GM12878 (cell line): ENCODE data around the gene TMEM44. TPM values are rescaled to one million over a fixed set of nuclear protein-coding genes. Genes with fewer than 3 reads are reported as not detected.

Experiments used
- ATAC-seq: fragments of 200-7000 bp; cut with Tn5 transposase; 3 replicates; pipeline ENCODE4 v1.9.1; 2020; ENCODE audit warnings: mild to moderate bottlenecking, moderate library complexity
- BruUV-seq: library from RNA; stranded (reverse); fragments of 400-500 nt; replicated peaks from 2 replicates; lab custom pipeline; 2021; lab: Mats Ljungman, UMichigan
- CTCF ChIA-PET: fragments of 300-600 bp; sonication (Branson Sonifier 250); formaldehyde crosslinking; extraction: SDS; loops from one replicate; lab custom pipeline; 2021; ENCODE audit warnings: inconsistent platforms; lab: Yijun Ruan, JAX
- POLR2A ChIA-PET: fragments of 350-600 bp; formaldehyde crosslinking; extraction: SDS; loops from one replicate; lab custom pipeline; 2021; ENCODE audit warnings: inconsistent platforms; lab: Charles Lee
- RAD21 ChIA-PET: fragments of 300-600 bp; sonication (Branson Sonifier 250); formaldehyde crosslinking; loops from one replicate; lab custom pipeline; 2023; ENCODE audit warnings: antibody characterized with exemption; ENCODE audit not compliant: unreplicated experiment; lab: Charles Lee
- SMC1A ChIA-PET: fragments of 300-600 bp; sonication (Branson Sonifier 250); formaldehyde crosslinking; loops from one replicate; lab custom pipeline; 2023; ENCODE audit not compliant: unreplicated experiment, uncharacterized antibody; lab: Charles Lee
- DNase-seq: peaks from one replicate; pipeline ENCODE4 v3.0.0-alpha.2; 2011; ENCODE audit warnings: low read depth, low spot score
- FAIRE-seq: peaks from 3 replicates; lab custom pipeline; 2011; peaks lifted over from hg19 to GRCh38; lab: Jason Lieb, UNC
- H2AFZ ChIP-seq: 2 replicates; pipeline ENCODE4 v1.6.0; 2011; ENCODE audit warnings: low read depth, low read length, control low read depth; ENCODE audit not compliant: control insufficient read depth
- H3K27ac ChIP-seq: 2 replicates; pipeline ENCODE4 v1.5.1; 2011; ENCODE audit warnings: control low read depth; ENCODE audit not compliant: control insufficient read depth, insufficient read depth
- H3K27me3 ChIP-seq, 2 experiments: replicated peaks in 1 of 2; 2 replicates each; pipeline versions ENCODE4 v1.6.0 to v1.6.1; 2011; ENCODE audit warnings: low read length in 1 of 2; ENCODE audit not compliant: control insufficient read depth in 2 of 2, insufficient read depth in 2 of 2
- H3K36me3 ChIP-seq, 2 experiments: 2 replicates each; pipeline ENCODE4 v1.5.1; 2011; ENCODE audit warnings: low read length in 1 of 2; ENCODE audit not compliant: control insufficient read depth in 2 of 2, insufficient read depth in 2 of 2
- H3K4me1 ChIP-seq: 2 replicates; pipeline ENCODE4 v1.6.1; 2011; ENCODE audit warnings: mild to moderate bottlenecking, low read length, moderate library complexity, mixed read lengths; ENCODE audit not compliant: control insufficient read depth, insufficient read depth
- H3K4me2 ChIP-seq: 2 replicates; pipeline ENCODE4 v1.6.0; 2011; ENCODE audit warnings: control low read depth; ENCODE audit not compliant: control insufficient read depth, insufficient read depth
- H3K4me3 ChIP-seq: fragments of 200-600 bp; sonication (generic); 2 replicates; pipeline ENCODE4 v1.5.1; 2016
- H3K79me2 ChIP-seq: 2 replicates; pipeline ENCODE4 v1.6.0; 2011; ENCODE audit warnings: low read length; ENCODE audit not compliant: control insufficient read depth, insufficient read depth
- H3K9ac ChIP-seq: 2 replicates; pipeline ENCODE4 v1.8.0; 2011; ENCODE audit warnings: low read length, control low read depth, mixed read lengths; ENCODE audit not compliant: control insufficient read depth, insufficient read depth
- H3K9me3 ChIP-seq: replicated peaks from 3 replicates; pipeline ENCODE4 v1.5.1; 2011; ENCODE audit warnings: mild to moderate bottlenecking, low read length; ENCODE audit not compliant: control insufficient read depth, insufficient read depth
- H4K20me1 ChIP-seq: 2 replicates; pipeline ENCODE4 v1.6.0; 2011; ENCODE audit not compliant: control insufficient read depth, insufficient read depth
- ESRRA ChIP-seq: IDR thresholded peaks from 2 replicates; pipeline ENCODE4 v1.6.1; 2012; ENCODE audit warnings: mild to moderate bottlenecking, low read length, improper control_type of control experiment
- IRF3 ChIP-seq: fragments of 450-650 bp; IDR thresholded peaks from 2 replicates; pipeline ENCODE4 v1.6.1; 2014; ENCODE audit warnings: mild to moderate bottlenecking
- JUNB ChIP-seq: IDR thresholded peaks from 2 replicates; pipeline ENCODE4 v1.6.1; 2016; ENCODE audit warnings: antibody characterized with exemption, mild to moderate bottlenecking
- JUND ChIP-seq: IDR thresholded peaks from 2 replicates; pipeline ENCODE4 v1.6.1; 2012; ENCODE audit warnings: low read depth, mild to moderate bottlenecking, low read length, improper control_type of control experiment, moderate library complexity
- NBN ChIP-seq: fragments of 450-650 bp; IDR thresholded peaks from 2 replicates; pipeline ENCODE4 v1.6.1; 2016
- NFXL1 ChIP-seq: fragments of 450-650 bp; IDR thresholded peaks from 2 replicates; pipeline ENCODE4 v1.6.1; 2017; ENCODE audit warnings: antibody characterized with exemption, mild to moderate bottlenecking, borderline replicate concordance
- NFYA ChIP-seq: IDR thresholded peaks from 2 replicates; pipeline ENCODE4 v1.6.1; 2011; ENCODE audit warnings: low read depth, mild to moderate bottlenecking, low read length, improper control_type of control experiment, borderline replicate concordance
- NFYB ChIP-seq: IDR thresholded peaks from 2 replicates; pipeline ENCODE4 v1.6.1; 2011; ENCODE audit warnings: low read depth, mild to moderate bottlenecking, low read length, improper control_type of control experiment, moderate library complexity; ENCODE audit not compliant: insufficient read depth
- SMAD1 ChIP-seq: fragments of 450-650 bp; IDR thresholded peaks from 2 replicates; pipeline ENCODE4 v1.6.1; 2018; ENCODE audit warnings: mild to moderate bottlenecking, low read depth; ENCODE audit not compliant: partially characterized antibody
- SMAD5 ChIP-seq: IDR thresholded peaks from 2 replicates; pipeline ENCODE4 v1.6.1; 2016; ENCODE audit warnings: antibody characterized with exemption, low read depth
- SMC3 ChIP-seq: IDR thresholded peaks from 2 replicates; pipeline ENCODE4 v1.6.1; 2011; ENCODE audit warnings: low read length, improper control_type of control experiment, borderline replicate concordance
- SPI1 ChIP-seq: IDR thresholded peaks from 2 replicates; pipeline ENCODE4 v1.6.1; 2011; ENCODE audit warnings: low read depth, mild to moderate bottlenecking, low read length, moderate library complexity, borderline replicate concordance; ENCODE audit not compliant: insufficient read depth
- WGBS: methylation state at CpG from one replicate; pipeline ENCODE4 v1.1.6; 2016; ENCODE audit warnings: low lambda C conversion rate; ENCODE audit not compliant: insufficient replicate concordance, insufficient coverage; ENCODE audit errors: missing lambda C conversion rate; 5-methylcytosine and 5-hydroxymethylcytosine counted together
- in situ Hi-C: fragments of 300-500 bp; cut with MboI; formaldehyde crosslinking; loops from 9 replicates; pipeline ENCODE4 v1.14.3; 2018; ENCODE audit warnings: mixed read lengths
- intact Hi-C: fragments of 100-400 bp; cut with micrococcal nuclease; formaldehyde crosslinking; loops from one replicate; pipeline ENCODE4 v1.14.2; 2022; ENCODE audit not compliant: unreplicated experiment
- polyA plus RNA-seq, 11 experiments: library from polyadenylated mRNA; depleted of rRNA in 4 of 11; unstranded in 6 of 11; stranded (reverse) in 5 of 11; fragments of >200 nt; fragmentation: Nextera tagmentation in 4 of 11; fragmentation: Illumina TruSeq in 1 of 11; extraction: Ambion mirVana in 4 of 11; extraction: Trizol in 1 of 11; gene quantifications; 1 replicate in 1 of 11; 2 replicates in 10 of 11; pipeline versions ENCODE4 v1.2.1 to v1.2.3, GENCODE V29; 2011 to 2016; ENCODE audit warnings: inconsistent platforms in 2 of 11, missing spikeins in 2 of 11, low read depth in 1 of 11
- total RNA-seq, 4 experiments: library from RNA; depleted of rRNA in 3 of 4; stranded (reverse); fragments of >200 nt in 3 of 4; fragmentation: Illumina TruSeq in 1 of 4; extraction: Trizol in 1 of 4; gene quantifications; 2 replicates each; pipeline versions ENCODE4 v1.2.1 to v1.2.3, GENCODE V29; 2013 to 2021
- TF ChIP-seq, protein P1 (sequence below): fragments of 150-350 bp; IDR thresholded peaks from 2 replicates; pipeline ENCODE4 v1.6.1; 2014; ENCODE audit warnings: mild to moderate bottlenecking, low read depth, low read length
- TF ChIP-seq, protein P2 (sequence below): fragments of 450-650 bp; IDR thresholded peaks from 2 replicates; pipeline ENCODE4 v1.6.1; 2017; ENCODE audit warnings: low read depth, mild to moderate bottlenecking, moderate library complexity
- TF ChIP-seq, protein P3 (sequence below): IDR thresholded peaks from 2 replicates; pipeline ENCODE4 v1.6.1; 2011; ENCODE audit warnings: borderline replicate concordance, low read depth, mild to moderate bottlenecking, moderate library complexity, mixed read lengths, low read length; ENCODE audit not compliant: insufficient read depth; ENCODE audit errors: extremely low read length

TMEM44 gene
- total and polyA plus RNA-seq, 10 of the 15 experiments (the other 5 are each of a cell fraction or from before 2014, with no cell fraction given): 0.57 to 8.3 (median 3.6) TPM

DNA sequence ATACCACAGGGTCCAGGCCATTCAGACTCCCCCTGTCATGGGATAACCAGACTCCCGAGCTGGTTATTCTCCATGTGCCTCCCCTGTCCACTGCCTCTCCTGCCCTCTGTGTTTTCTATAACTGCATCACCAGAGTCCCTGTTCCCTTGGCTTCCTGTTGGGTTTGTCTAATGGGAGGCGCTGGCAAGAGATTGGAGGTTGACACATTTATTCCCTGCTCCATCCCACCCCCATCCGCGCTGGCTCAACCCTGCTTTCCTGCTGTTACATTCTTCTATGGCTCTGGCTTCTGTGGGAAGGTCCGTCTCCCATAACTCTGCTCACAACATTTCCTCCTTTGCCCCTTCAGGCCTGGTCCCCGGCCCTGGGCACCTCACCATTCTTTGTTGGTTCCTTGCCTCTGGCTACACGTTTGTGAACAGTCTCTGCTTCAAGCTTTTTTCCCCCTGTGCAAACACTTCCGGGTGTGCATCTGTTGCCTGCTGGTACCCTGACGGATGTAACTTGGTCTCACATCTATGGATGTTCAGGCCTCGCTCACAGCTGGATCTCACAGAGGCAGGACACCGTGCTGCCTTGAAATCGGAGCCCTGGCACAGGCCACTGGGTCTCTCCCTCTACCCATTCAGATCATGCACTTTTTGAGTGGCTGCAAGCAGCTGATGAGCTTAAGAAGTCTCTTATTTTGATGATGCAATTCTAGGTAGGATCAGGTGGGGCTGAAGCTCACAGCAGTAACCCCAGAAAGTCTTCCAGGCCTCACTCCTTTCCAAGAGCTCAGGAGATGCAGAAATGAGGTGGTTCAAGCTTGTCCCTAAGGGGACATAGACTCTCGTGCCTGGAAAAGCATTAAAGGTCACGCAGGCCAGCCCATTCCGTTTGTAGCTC lies 77.8 kb downstream of the TMEM44 start:
- intact Hi-C loops: no loop called here
- no peak for TF ChIP-seq IRF3
- TF ChIP-seq, protein P1, sequence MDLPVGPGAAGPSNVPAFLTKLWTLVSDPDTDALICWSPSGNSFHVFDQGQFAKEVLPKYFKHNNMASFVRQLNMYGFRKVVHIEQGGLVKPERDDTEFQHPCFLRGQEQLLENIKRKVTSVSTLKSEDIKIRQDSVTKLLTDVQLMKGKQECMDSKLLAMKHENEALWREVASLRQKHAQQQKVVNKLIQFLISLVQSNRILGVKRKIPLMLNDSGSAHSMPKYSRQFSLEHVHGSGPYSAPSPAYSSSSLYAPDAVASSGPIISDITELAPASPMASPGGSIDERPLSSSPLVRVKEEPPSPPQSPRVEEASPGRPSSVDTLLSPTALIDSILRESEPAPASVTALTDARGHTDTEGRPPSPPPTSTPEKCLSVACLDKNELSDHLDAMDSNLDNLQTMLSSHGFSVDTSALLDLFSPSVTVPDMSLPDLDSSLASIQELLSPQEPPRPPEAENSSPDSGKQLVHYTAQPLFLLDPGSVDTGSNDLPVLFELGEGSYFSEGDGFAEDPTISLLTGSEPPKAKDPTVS: no peak
- TF ChIP-seq SMAD5: no peak
- TF ChIP-seq SPI1: no peak
- TF ChIP-seq NFYB: no peak
- no peak for TF ChIP-seq JUNB
- no peak for TF ChIP-seq SMAD1
- no peak for TF ChIP-seq JUND
- no peak for TF ChIP-seq SMC3
- TF ChIP-seq, protein P2, sequence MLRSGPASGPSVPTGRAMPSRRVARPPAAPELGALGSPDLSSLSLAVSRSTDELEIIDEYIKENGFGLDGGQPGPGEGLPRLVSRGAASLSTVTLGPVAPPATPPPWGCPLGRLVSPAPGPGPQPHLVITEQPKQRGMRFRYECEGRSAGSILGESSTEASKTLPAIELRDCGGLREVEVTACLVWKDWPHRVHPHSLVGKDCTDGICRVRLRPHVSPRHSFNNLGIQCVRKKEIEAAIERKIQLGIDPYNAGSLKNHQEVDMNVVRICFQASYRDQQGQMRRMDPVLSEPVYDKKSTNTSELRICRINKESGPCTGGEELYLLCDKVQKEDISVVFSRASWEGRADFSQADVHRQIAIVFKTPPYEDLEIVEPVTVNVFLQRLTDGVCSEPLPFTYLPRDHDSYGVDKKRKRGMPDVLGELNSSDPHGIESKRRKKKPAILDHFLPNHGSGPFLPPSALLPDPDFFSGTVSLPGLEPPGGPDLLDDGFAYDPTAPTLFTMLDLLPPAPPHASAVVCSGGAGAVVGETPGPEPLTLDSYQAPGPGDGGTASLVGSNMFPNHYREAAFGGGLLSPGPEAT: no peak
- no peak for TF ChIP-seq NFYA
- no peak for TF ChIP-seq NBN
- no peak for TF ChIP-seq NFXL1
- TF ChIP-seq, protein P3, sequence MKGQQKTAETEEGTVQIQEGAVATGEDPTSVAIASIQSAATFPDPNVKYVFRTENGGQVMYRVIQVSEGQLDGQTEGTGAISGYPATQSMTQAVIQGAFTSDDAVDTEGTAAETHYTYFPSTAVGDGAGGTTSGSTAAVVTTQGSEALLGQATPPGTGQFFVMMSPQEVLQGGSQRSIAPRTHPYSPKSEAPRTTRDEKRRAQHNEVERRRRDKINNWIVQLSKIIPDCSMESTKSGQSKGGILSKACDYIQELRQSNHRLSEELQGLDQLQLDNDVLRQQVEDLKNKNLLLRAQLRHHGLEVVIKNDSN: no peak
- TF ChIP-seq ESRRA: no peak

More for the DNA sequence above, 77.8 kb downstream of the TMEM44 start:
- CTCF ChIA-PET: interaction anchor here (0.6 to 0.9 kb wide), 2 partner anchors 20 to 39 kb away, joined by 3 read pairs; no protein-coding TSS in a partner anchor
- Histone ChIP-seq H3K79me2 (no peaks in the 10 kb centered on the region), H3K9ac (no peak overlapping the region), H3K36me3 (no peaks in the 10 kb centered on the region), H3K4me2 (no peak overlapping the region), H4K20me1 (no peaks in the 10 kb centered on the region), H2AFZ (peak overlapping the region; percentile 86), H3K27me3 (no peaks in the 10 kb centered on the region), H3K4me3 (no peak overlapping the region), H3K9me3 (no peaks in the 10 kb centered on the region), H3K27ac (no peak overlapping the region), H3K4me1 (no peaks in the 10 kb centered on the region)
- FAIRE-seq (no peak), ATAC-seq (no peak), DNase-seq (no peak)
- SMC1A ChIA-PET: interaction anchor here (0.6 to 1.5 kb wide), 4 partner anchors 13 to 66 kb away, joined by 3 to 4 read pairs (median 4); no protein-coding TSS in a partner anchor
- in situ Hi-C loops: no loop called here
- POLR2A ChIA-PET: interaction anchor here (1.5 kb wide), 1 partner anchor 12 kb away, joined by 3 read pairs; no protein-coding TSS in a partner anchor
- WGBS: 56% methylated on average over 15 of the region's 15 CpGs
- RAD21 ChIA-PET: no interaction called here
- no TSS peak for BruUV-seq
